H1 (cell line): ENCODE measurements around the gene DRG1. TPM values are rescaled to one million over a fixed set of nuclear protein-coding genes. Genes with fewer than 3 reads are reported as not detected.

Source experiments
- CTCF ChIA-PET: fragments of 300-600 bp; sonication (Branson Sonifier 250); formaldehyde crosslinking; loops from one replicate; lab custom pipeline; 2021; ENCODE audit not compliant: partially characterized antibody; lab: Charles Lee
- POLR2A ChIA-PET: fragments of 300-600 bp; sonication (Branson Sonifier 250); formaldehyde crosslinking; loops from one replicate; lab custom pipeline; 2021; ENCODE audit warnings: inconsistent platforms; ENCODE audit not compliant: partially characterized antibody; lab: Charles Lee
- DNase-seq, 2 experiments: peaks; one replicate each; pipeline versions ENCODE4 v3.0.0 to v3.0.0-alpha.2; 2010 to 2022; ENCODE audit warnings: low spot score in 2 of 2, low read depth in 1 of 2, mixed read lengths in 1 of 2
- FAIRE-seq: peaks from 2 replicates; lab custom pipeline; 2011; peaks lifted over from hg19 to GRCh38; lab: Jason Lieb, UNC
- H2AFZ ChIP-seq: 2 replicates; pipeline ENCODE4 v1.8.1; 2012; ENCODE audit warnings: low read length, inconsistent platforms
- H2AK5ac ChIP-seq: 2 replicates; pipeline ENCODE4 v1.6.1; 2013; ENCODE audit warnings: low read depth, low read length
- H2BK120ac ChIP-seq: replicated peaks from 2 replicates; pipeline ENCODE3; 2013; ENCODE audit warnings: low read depth, low read length, inconsistent platforms
- H2BK12ac ChIP-seq: 2 replicates; pipeline ENCODE4 v1.6.1; 2013; ENCODE audit warnings: low read depth, low read length
- H2BK15ac ChIP-seq: 2 replicates; pipeline ENCODE4 v1.6.1; 2013; ENCODE audit warnings: low read length
- H2BK20ac ChIP-seq: 2 replicates; pipeline ENCODE4 v1.6.1; 2013; ENCODE audit warnings: low read length
- H2BK5ac ChIP-seq: 2 replicates; pipeline ENCODE4 v1.6.1; 2013; ENCODE audit warnings: low read depth, low read length
- H3K14ac ChIP-seq: 2 replicates; pipeline ENCODE4 v1.6.1; 2013; ENCODE audit warnings: inconsistent platforms; ENCODE audit not compliant: insufficient read length
- H3K18ac ChIP-seq: 2 replicates; pipeline ENCODE4 v1.6.1; 2013; ENCODE audit warnings: low read length; ENCODE audit errors: extremely low read depth
- H3K23ac ChIP-seq: 2 replicates; pipeline ENCODE4 v1.6.1; 2013; ENCODE audit warnings: inconsistent platforms; ENCODE audit not compliant: insufficient read length
- H3K23me2 ChIP-seq: 2 replicates; pipeline ENCODE4 v1.6.1; 2013; ENCODE audit warnings: low read depth, low read length
- H3K27ac ChIP-seq: 2 replicates; pipeline ENCODE4 v1.6.1; 2011; ENCODE audit warnings: low read depth, low read length, inconsistent platforms
- H3K27me3 ChIP-seq, 4 experiments: replicated peaks in 1 of 4; 1 replicate in 1 of 4; 2 replicates in 3 of 4; pipeline versions ENCODE4 v1.6.1 to v1.8.1; 2011 to 2013; ENCODE audit warnings: low read length in 3 of 4, mild to moderate bottlenecking in 3 of 4, inconsistent platforms in 2 of 4, mixed read lengths in 2 of 4, moderate library complexity in 1 of 4; ENCODE audit not compliant: control insufficient read depth in 3 of 4, insufficient read depth in 3 of 4; ENCODE audit errors: extremely low read depth in 1 of 4
- H3K36me3 ChIP-seq, 4 experiments: 2 replicates each; pipeline versions ENCODE4 v1.6.1 to v1.8.1; 2011 to 2013; ENCODE audit warnings: mild to moderate bottlenecking in 4 of 4, low read length in 3 of 4, moderate library complexity in 2 of 4, control low read depth in 1 of 4, inconsistent platforms in 1 of 4; ENCODE audit not compliant: insufficient read depth in 4 of 4, control insufficient read depth in 2 of 4
- H3K4ac ChIP-seq: replicated peaks from 2 replicates; pipeline ENCODE3; 2013; ENCODE audit warnings: low read length, low read depth, mixed read lengths, inconsistent platforms; ENCODE audit not compliant: insufficient read length
- H3K4me1 ChIP-seq, 4 experiments: replicated peaks in 1 of 4; 1 replicate in 1 of 4; 2 replicates in 3 of 4; pipeline versions ENCODE4 v1.6.1 to v1.8.1; 2011 to 2013; ENCODE audit warnings: low read length in 3 of 4, inconsistent platforms in 2 of 4, mixed read lengths in 1 of 4; ENCODE audit not compliant: insufficient read depth in 4 of 4, control insufficient read depth in 3 of 4
- H3K4me2 ChIP-seq, 2 experiments: 2 replicates each; pipeline versions ENCODE4 v1.6.1 to v1.8.1; 2011 to 2013; ENCODE audit warnings: low read depth in 2 of 2, low read length in 2 of 2, control low read depth in 1 of 2, inconsistent platforms in 1 of 2, mild to moderate bottlenecking in 1 of 2; ENCODE audit not compliant: insufficient read depth in 1 of 2
- H3K4me3 ChIP-seq, 4 experiments: fragments of 200-600, 300-600 bp in 1 of 4; sonication (generic), shearing (Covaris generic), sonication (Bioruptor Twin) in 1 of 4; 2 replicates each; pipeline versions ENCODE4 v1.5.1 to v1.8.1; 2011 to 2016; ENCODE audit warnings: low read length in 4 of 4, low read depth in 3 of 4, control low read depth in 2 of 4, inconsistent platforms in 2 of 4, mild to moderate bottlenecking in 2 of 4, mixed read lengths in 1 of 4, moderate library complexity in 1 of 4; ENCODE audit not compliant: insufficient read depth in 2 of 4; ENCODE audit errors: extremely low read depth in 1 of 4
- H3K56ac ChIP-seq: replicated peaks from 2 replicates; pipeline ENCODE3; 2013; ENCODE audit warnings: low read depth, mild to moderate bottlenecking, mixed read lengths, low read length, inconsistent platforms; ENCODE audit not compliant: insufficient read length
- H3K79me1 ChIP-seq: 2 replicates; pipeline ENCODE4 v1.6.1; 2013; ENCODE audit warnings: low read depth, low read length, control low read depth
- H3K79me2 ChIP-seq, 2 experiments: 2 replicates each; pipeline versions ENCODE4 v1.6.1 to v1.8.1; 2012 to 2013; ENCODE audit warnings: low read length in 2 of 2, mild to moderate bottlenecking in 2 of 2, inconsistent platforms in 1 of 2; ENCODE audit not compliant: insufficient read depth in 2 of 2, control insufficient read depth in 1 of 2
- H3K9ac ChIP-seq, 4 experiments: replicated peaks in 1 of 4; 1 replicate in 1 of 4; 2 replicates in 3 of 4; pipeline versions ENCODE4 v1.6.1 to v1.8.1; 2011 to 2013; ENCODE audit warnings: low read depth in 3 of 4, low read length in 3 of 4, control low read depth in 2 of 4, mild to moderate bottlenecking in 2 of 4, moderate library complexity in 2 of 4, inconsistent platforms in 1 of 4; ENCODE audit errors: extremely low read depth in 1 of 4
- H3K9me3 ChIP-seq, 2 experiments: 2 replicates each; pipeline versions ENCODE4 v1.6.1 to v1.8.1; 2012 to 2013; ENCODE audit warnings: mild to moderate bottlenecking in 2 of 2, moderate library complexity in 2 of 2, control low read depth in 1 of 2, inconsistent platforms in 1 of 2, low read depth in 1 of 2, low read length in 1 of 2, mixed read lengths in 1 of 2; ENCODE audit not compliant: insufficient read depth in 2 of 2
- H4K20me1 ChIP-seq, 2 experiments: replicated peaks in 1 of 2; 2 replicates each; pipeline versions ENCODE3 to v1.8.1; 2011 to 2013; ENCODE audit warnings: inconsistent platforms in 2 of 2, low read length in 2 of 2, mild to moderate bottlenecking in 1 of 2; ENCODE audit not compliant: insufficient read depth in 2 of 2, control insufficient read depth in 1 of 2
- H4K5ac ChIP-seq: 2 replicates; pipeline ENCODE4 v1.6.1; 2013; ENCODE audit warnings: low read length, low read depth, mixed read lengths, inconsistent platforms; ENCODE audit not compliant: insufficient read length
- H4K8ac ChIP-seq: 2 replicates; pipeline ENCODE4 v1.8.0; 2013; ENCODE audit warnings: mild to moderate bottlenecking, moderate library complexity, low read length, inconsistent platforms; ENCODE audit not compliant: insufficient read depth; ENCODE audit errors: extremely low read depth
- H4K91ac ChIP-seq: replicated peaks from 2 replicates; pipeline ENCODE3; 2013; ENCODE audit warnings: low read length, mixed read lengths, inconsistent platforms; ENCODE audit not compliant: insufficient read length
- BCL11A ChIP-seq, 2 experiments: IDR thresholded peaks; one replicate each; pipeline ENCODE4 v1.6.1; 2011; ENCODE audit warnings: low read depth in 2 of 2, low read length in 2 of 2, mild to moderate bottlenecking in 2 of 2
- CBX5 ChIP-seq: fragments of 300-800, 300-1000 bp; sonication (generic); IDR thresholded peaks from 2 replicates; pipeline ENCODE4 v1.7.1; 2016; ENCODE audit warnings: antibody characterized with exemption, low read length, low read depth
- EZH2 ChIP-seq: fragments of 200-600 bp; sonication (generic); IDR thresholded peaks from 2 replicates; pipeline ENCODE4 v1.7.1; 2012; ENCODE audit warnings: low read depth, mild to moderate bottlenecking, moderate library complexity, low read length, inconsistent platforms; ENCODE audit not compliant: severe bottlenecking
- JUN ChIP-seq: IDR thresholded peaks from 2 replicates; pipeline ENCODE4 v1.6.1; 2011; ENCODE audit warnings: low read depth, mild to moderate bottlenecking, improper control_type of control experiment, low read length
- PHF8 ChIP-seq: fragments of 200-600 bp; sonication (generic); conservative IDR thresholded peaks from 2 replicates; pipeline ENCODE4 v1.7.1; 2012; ENCODE audit warnings: low read depth, mild to moderate bottlenecking, inconsistent platforms, low read length, moderate library complexity
- POU5F1 ChIP-seq: IDR thresholded peaks from 2 replicates; pipeline ENCODE4 v1.6.1; 2011; ENCODE audit warnings: low read depth, mild to moderate bottlenecking, low read length, moderate library complexity
- RXRA ChIP-seq: IDR thresholded peaks from 2 replicates; pipeline ENCODE4 v1.6.1; 2011; ENCODE audit warnings: low read depth, mild to moderate bottlenecking, low read length, moderate library complexity; ENCODE audit not compliant: insufficient read depth
- SIN3A ChIP-seq, 2 experiments: IDR thresholded peaks in 1 of 2; conservative IDR thresholded peaks in 1 of 2; 2 replicates each; pipeline ENCODE4 v1.6.1; 2011 to 2012; ENCODE audit warnings: low read length in 2 of 2, improper control_type of control experiment in 1 of 2, low read depth in 1 of 2, mild to moderate bottlenecking in 1 of 2
- SP2 ChIP-seq: IDR thresholded peaks from 2 replicates; pipeline ENCODE4 v1.6.1; 2012; ENCODE audit warnings: mild to moderate bottlenecking, low read length, inconsistent platforms
- SRF ChIP-seq: IDR thresholded peaks from 2 replicates; pipeline ENCODE4 v1.6.1; 2011; ENCODE audit warnings: mild to moderate bottlenecking, low read depth, low read length, moderate library complexity
- SUZ12 ChIP-seq: fragments of 200-600 bp; sonication (generic); IDR thresholded peaks from 2 replicates; pipeline ENCODE4 v1.6.1; 2012; ENCODE audit warnings: mild to moderate bottlenecking, inconsistent platforms, low read length, moderate library complexity, mixed read lengths
- TCF12 ChIP-seq: IDR thresholded peaks from 2 replicates; pipeline ENCODE4 v1.6.1; 2011; ENCODE audit warnings: low read depth, mild to moderate bottlenecking, low read length
- whole genome bisulfite sequencing, 2 experiments: shearing (Covaris generic) in 1 of 2; methylation state at CpG; one replicate each; pipeline versions ENCODE4 v1.1.6 to v1.1.7; 2013 to 2015; ENCODE audit warnings: low lambda C conversion rate in 2 of 2, mixed read lengths in 2 of 2, inconsistent platforms in 1 of 2, low coverage in 1 of 2, missing lambda C conversion rate in 1 of 2; ENCODE audit not compliant: insufficient replicate concordance in 2 of 2, insufficient coverage in 1 of 2, insufficient read length in 1 of 2; ENCODE audit errors: extremely low coverage in 1 of 2, missing lambda C conversion rate in 1 of 2; 5-methylcytosine and 5-hydroxymethylcytosine counted together
- polyA plus RNA-seq, 7 experiments: library from polyadenylated mRNA; depleted of rRNA in 3 of 7; stranded (reverse) in 5 of 7; unstranded in 2 of 7; fragments of >200 nt in 5 of 7; fragments of 200-250 nt in 2 of 7; gene quantifications; 1 replicate in 5 of 7; 2 replicates in 1 of 7; 4 replicates in 1 of 7; pipeline versions ENCODE4 v1.2.1 to v1.2.3, GENCODE V29; 2011 to 2013; ENCODE audit warnings: missing spikeins in 2 of 7, mixed read lengths in 2 of 7
- total RNA-seq: library from RNA; stranded (reverse); fragmentation: NEBNext Ultra II Directional; extraction: Animal tissue kit (Norgen Biotek cat#: 25700); gene quantifications from 2 replicates; pipeline ENCODE4 v1.2.1, GENCODE V29; 2021
- TF ChIP-seq, protein P1 (sequence below): IDR thresholded peaks from 2 replicates; pipeline ENCODE4 v1.6.1; 2012; ENCODE audit warnings: low read length, inconsistent platforms

DRG1 gene
- total and polyA plus RNA-seq, 2 of the 8 experiments (the other 6 are each of a cell fraction or from before 2014, with no cell fraction given), result 45.3 to 81.9 TPM

DNA sequence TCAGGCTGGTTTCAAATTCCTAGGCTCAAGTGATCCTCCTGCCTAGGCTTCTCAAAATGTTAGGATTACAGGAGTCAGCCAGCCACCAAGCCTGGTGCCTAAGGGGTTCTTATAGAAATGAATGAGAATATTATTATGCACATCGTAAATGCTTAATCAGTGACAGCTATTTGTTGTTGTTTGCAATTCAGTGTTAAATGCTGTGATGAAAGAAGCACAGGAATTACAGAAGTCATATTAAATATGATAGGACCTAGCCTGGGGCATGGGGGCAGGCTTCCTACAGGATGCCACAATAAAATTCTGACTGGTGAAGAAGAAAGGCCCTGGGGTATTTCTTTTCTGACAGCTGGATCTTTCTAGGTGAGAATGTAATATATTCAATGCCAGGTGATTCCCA is 39.4 kb upstream of the DRG1 start:
- no peak overlapping the region for H4K91ac ChIP-seq
- no peak overlapping the region for H2BK120ac ChIP-seq
- DNase-seq (no peak), FAIRE-seq (no peak)
- H4K5ac ChIP-seq, result no peak overlapping the region
- H3K56ac ChIP-seq, result no peak overlapping the region
- no peaks in the 10 kb centered on the region for H3K23me2 ChIP-seq
- H3K79me2 ChIP-seq, result no peaks in the 10 kb centered on the region
- no peaks in the 10 kb centered on the region for H3K9me3 ChIP-seq
- H3K79me1 ChIP-seq, result no peaks in the 10 kb centered on the region
- ChIA-PET POLR2A (interaction anchor here (0.6 to 4.2 kb wide), 5 partner anchors 9 to 81 kb away, joined by 3 to 37 read pairs (median 5); partner anchors contain the start of gene PATZ1), CTCF (no interaction called here)
- no peak overlapping the region for H3K14ac ChIP-seq
- 90% methylated on average over 1 of the region's 1 CpG; no CpG with 5 or more reads in 1 of the 2 experiments for WGBS, 2 experiments
- H2AK5ac ChIP-seq, result no peak overlapping the region
- H3K27me3 ChIP-seq, result no peaks in the 10 kb centered on the region
- H3K27ac ChIP-seq, result no peak overlapping the region
- no peak overlapping the region for H3K23ac ChIP-seq
- H2BK20ac ChIP-seq, result no peak overlapping the region
- H2BK5ac ChIP-seq, result no peak overlapping the region
- H3K4me2 ChIP-seq, result no peak overlapping the region
- H3K18ac ChIP-seq, result no peak overlapping the region
- no peak overlapping the region for H2AFZ ChIP-seq
- no peak overlapping the region for H3K4me3 ChIP-seq
- no peak overlapping the region for H2BK15ac ChIP-seq
- H3K4me1 ChIP-seq, result no peaks in the 10 kb centered on the region
- H2BK12ac ChIP-seq, result no peak overlapping the region
- no peaks in the 10 kb centered on the region for H4K20me1 ChIP-seq
- H3K36me3 ChIP-seq, result no peaks in the 10 kb centered on the region
- no peak overlapping the region for H3K4ac ChIP-seq
- H3K9ac ChIP-seq, result no peak overlapping the region
- no peak overlapping the region for H4K8ac ChIP-seq
- TF ChIP-seq PHF8 (no peak), EZH2 (no peak), SIN3A (conservative IDR thresholded peaks at IDR 0.05 in 1 of 2, IDR thresholded peaks at IDR 0.05 in 1 of 2; ENCODE audit: low read depth in 1 of 2, low read length in 2 of 2) (no peak), TCF12 (no peak), RXRA (no peak), SP2 (no peak), SUZ12 (no peak), BCL11A (IDR thresholded peaks at IDR 0.05; ENCODE audit: low read depth in 2 of 2, low read length in 2 of 2) (no peak), POU5F1 (no peak), CBX5 (no peak), JUN (no peak), SRF (no peak)
- TF ChIP-seq, protein P1, sequence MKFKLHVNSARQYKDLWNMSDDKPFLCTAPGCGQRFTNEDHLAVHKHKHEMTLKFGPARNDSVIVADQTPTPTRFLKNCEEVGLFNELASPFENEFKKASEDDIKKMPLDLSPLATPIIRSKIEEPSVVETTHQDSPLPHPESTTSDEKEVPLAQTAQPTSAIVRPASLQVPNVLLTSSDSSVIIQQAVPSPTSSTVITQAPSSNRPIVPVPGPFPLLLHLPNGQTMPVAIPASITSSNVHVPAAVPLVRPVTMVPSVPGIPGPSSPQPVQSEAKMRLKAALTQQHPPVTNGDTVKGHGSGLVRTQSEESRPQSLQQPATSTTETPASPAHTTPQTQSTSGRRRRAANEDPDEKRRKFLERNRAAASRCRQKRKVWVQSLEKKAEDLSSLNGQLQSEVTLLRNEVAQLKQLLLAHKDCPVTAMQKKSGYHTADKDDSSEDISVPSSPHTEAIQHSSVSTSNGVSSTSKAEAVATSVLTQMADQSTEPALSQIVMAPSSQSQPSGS, result no peak
